Measurements from ENCODE around the gene GDPGP1.

- no peak for TF ChIP-seq CTCF (IDR thresholded peaks at IDR 0.05; ENCODE audit: insufficient read depth, low read length)
- TF ChIP-seq POLR2AphosphoS5 (IDR thresholded peaks at IDR 0.05; ENCODE audit: low read depth): no peak
- no peak for TF ChIP-seq GABPA (IDR thresholded peaks at IDR 0.05; ENCODE audit: low read depth)
- TF ChIP-seq REST (IDR thresholded peaks at IDR 0.05; ENCODE audit: insufficient replicate concordance, low read depth): no peak
- no peak for TF ChIP-seq SPI1 (IDR thresholded peaks at IDR 0.05; ENCODE audit: borderline replicate concordance, low read depth)
These were observed 5.4 kb downstream of the GDPGP1 start for GRCh38 chr15:90239371-90239770.

Data from HL-60 (cell line).